ENCODE data around the gene TNFRSF12A. TPM values are rescaled to one million over a fixed set of nuclear protein-coding genes. Genes with fewer than 3 reads are reported as not detected.

TNFRSF12A gene
- total RNA-seq, 1 experiment from 2014 or later = 78.9 TPM

- TF ChIP-seq FOXP4 (CRISPR knock-in tag; IDR thresholded peaks at IDR 0.05) = peak; percentile 84; the same call in 1 of the 2 replicates
- peak; percentile 98 for TF ChIP-seq TEAD1 (CRISPR knock-in tag; IDR thresholded peaks at IDR 0.05)
- TF ChIP-seq ZNF423 (CRISPR knock-in tag; IDR thresholded peaks at IDR 0.05) = peak; percentile 68
- TF ChIP-seq SOX15 (CRISPR knock-in tag; IDR thresholded peaks at IDR 0.05) = no peak
Observed at GRCh38 chr16:3007957-3008689, 12.0 kb upstream of the TNFRSF12A start (continued).

DNA sequence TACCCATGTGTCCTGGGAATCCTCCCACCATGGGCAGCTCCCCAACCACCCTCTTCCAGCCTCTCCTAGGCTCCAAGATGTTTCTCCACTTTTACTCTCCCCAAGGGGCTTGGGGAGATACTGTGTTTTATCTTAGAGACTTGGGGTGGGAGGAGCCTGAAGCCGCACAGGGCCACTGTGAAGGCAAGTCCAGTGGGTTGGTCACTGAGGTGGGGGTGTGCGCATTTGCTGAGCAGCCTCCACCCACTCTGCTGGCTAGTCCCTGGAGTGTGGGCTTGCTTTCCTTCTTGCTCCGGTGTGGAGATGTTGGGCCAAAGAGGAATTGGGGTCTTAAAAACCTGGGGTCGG is 11.5 kb upstream of the TNFRSF12A start:
- no peaks in the 10 kb centered on the region for H3K9me3 Mint-ChIP-seq
- no peak for ATAC-seq
- POLR2A ChIA-PET = interaction anchor here (1.2 to 13.9 kb wide), 6 partner anchors 13 to 91 kb away, joined by 3 to 502 read pairs (median 6); partner anchors contain the start of genes CLDN6, HCFC1R1, THOC6 and TNFRSF12A
- CTCF ChIA-PET = interaction anchor here (1.1 to 13.4 kb wide), 5 partner anchors 13 to 32 kb away, joined by 3 to 360 read pairs (median 7); partner anchors contain the start of genes CLDN6, HCFC1R1, THOC6 and TNFRSF12A
- no peak for DNase-seq (ENCODE audit: low spot score)
- no peaks in the 10 kb centered on the region for H3K27me3 Mint-ChIP-seq (ENCODE audit: low read depth)
- peak overlapping the region; percentile 74 for H3K4me3 Mint-ChIP-seq
- H3K4me1 Mint-ChIP-seq = peaks cover 67% of the 10 kb centered on the region
- TF ChIP-seq, protein P1, sequence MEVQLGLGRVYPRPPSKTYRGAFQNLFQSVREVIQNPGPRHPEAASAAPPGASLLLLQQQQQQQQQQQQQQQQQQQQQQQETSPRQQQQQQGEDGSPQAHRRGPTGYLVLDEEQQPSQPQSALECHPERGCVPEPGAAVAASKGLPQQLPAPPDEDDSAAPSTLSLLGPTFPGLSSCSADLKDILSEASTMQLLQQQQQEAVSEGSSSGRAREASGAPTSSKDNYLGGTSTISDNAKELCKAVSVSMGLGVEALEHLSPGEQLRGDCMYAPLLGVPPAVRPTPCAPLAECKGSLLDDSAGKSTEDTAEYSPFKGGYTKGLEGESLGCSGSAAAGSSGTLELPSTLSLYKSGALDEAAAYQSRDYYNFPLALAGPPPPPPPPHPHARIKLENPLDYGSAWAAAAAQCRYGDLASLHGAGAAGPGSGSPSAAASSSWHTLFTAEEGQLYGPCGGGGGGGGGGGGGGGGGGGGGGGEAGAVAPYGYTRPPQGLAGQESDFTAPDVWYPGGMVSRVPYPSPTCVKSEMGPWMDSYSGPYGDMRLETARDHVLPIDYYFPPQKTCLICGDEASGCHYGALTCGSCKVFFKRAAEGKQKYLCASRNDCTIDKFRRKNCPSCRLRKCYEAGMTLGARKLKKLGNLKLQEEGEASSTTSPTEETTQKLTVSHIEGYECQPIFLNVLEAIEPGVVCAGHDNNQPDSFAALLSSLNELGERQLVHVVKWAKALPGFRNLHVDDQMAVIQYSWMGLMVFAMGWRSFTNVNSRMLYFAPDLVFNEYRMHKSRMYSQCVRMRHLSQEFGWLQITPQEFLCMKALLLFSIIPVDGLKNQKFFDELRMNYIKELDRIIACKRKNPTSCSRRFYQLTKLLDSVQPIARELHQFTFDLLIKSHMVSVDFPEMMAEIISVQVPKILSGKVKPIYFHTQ (CRISPR knock-in tag; IDR thresholded peaks at IDR 0.05) = 0 out of 2 replicates have a peak, but pooled peaks have one; percentile 4
- TF ChIP-seq ZSCAN18 (CRISPR knock-in tag; IDR thresholded peaks at IDR 0.05) (no peak), CTCF (IDR thresholded peaks at IDR 0.05) (no peak), CREM (CRISPR knock-in tag; IDR thresholded peaks at IDR 0.05) (0 out of 2 replicates have a peak, but pooled peaks have one; percentile 19)
- H3K36me3 Mint-ChIP-seq = no peaks in the 10 kb centered on the region
- peak overlapping the region; percentile 100 for H3K27ac Mint-ChIP-seq

DNA sequence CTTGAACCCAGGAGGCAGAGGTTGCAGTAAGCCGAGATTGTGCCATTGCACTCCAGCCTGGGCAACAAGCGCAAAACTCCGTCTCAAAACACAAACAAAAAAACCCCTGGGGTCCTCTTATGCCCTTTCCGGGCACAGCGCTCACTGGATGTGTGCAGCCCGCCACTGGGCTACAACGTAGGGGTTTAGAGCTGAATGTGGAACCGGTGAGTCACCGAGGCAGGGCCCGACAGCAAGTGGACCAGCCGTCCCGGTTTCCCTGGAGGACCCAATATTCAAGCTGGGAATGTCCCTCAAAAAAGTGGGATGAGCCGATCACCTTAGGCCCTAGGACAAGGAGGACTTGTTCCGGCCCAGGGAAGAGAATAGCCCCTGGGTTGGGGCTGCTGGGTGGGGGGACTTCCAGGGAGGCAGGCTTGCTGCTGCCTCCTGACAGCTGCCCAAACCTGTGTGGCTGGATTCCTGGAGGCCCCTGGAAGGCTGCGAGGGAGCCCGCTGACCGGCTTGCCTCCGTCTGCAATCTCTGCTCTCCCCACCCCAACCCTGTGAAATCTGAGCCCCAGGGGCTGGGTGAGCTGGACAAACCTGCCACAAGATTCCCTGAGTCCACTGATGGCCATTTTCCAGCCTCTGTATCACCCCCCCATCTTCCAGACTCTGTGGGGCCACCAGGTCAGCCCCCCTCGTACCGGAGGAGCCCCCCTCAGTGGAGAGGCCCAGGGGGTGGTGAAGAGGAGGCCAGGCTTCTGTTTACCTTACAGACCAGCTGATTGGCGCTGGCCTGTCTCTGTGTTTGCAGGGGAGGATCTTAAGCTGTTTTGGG is 10.4 kb upstream of the TNFRSF12A start:
- CTCF ChIA-PET = interaction anchor here (1.0 to 13.4 kb wide), 8 partner anchors 8 to 99 kb away, joined by 3 to 360 read pairs (median 5); partner anchors contain the start of genes CLDN6, HCFC1R1, PAQR4 and THOC6
- peak; percentile 28 for ATAC-seq
- Mint-ChIP-seq H3K27ac (peak overlapping the region; percentile 100), H3K36me3 (peaks cover 1% of the 10 kb centered on the region), H3K9me3 (no peaks in the 10 kb centered on the region), H3K4me1 (peaks cover 78% of the 10 kb centered on the region), H3K4me3 (peak overlapping the region; percentile 74), H3K27me3 (ENCODE audit: low read depth) (peaks cover 3% of the 10 kb centered on the region; the same call in 1 of the 2 replicates)
- DNase-seq (ENCODE audit: low spot score) = peak; percentile 90
- POLR2A ChIA-PET = interaction anchor here (0.6 to 13.9 kb wide), 11 partner anchors 12 to 859 kb away, joined by 3 to 502 read pairs (median 4); partner anchors contain the start of genes CLDN6, HCFC1R1, THOC6 and TNFRSF12A
- TF ChIP-seq ZNF121 (CRISPR knock-in tag; IDR thresholded peaks at IDR 0.05) = 0 out of 2 replicates have a peak, but pooled peaks have one; percentile 25
- 0 out of 2 replicates have a peak, but pooled peaks have one; percentile 29 for TF ChIP-seq ZNF423 (CRISPR knock-in tag; IDR thresholded peaks at IDR 0.05)
- 0 out of 2 replicates have a peak, but pooled peaks have one; percentile 56 for TF ChIP-seq CREM (CRISPR knock-in tag; IDR thresholded peaks at IDR 0.05)
- 0 out of 2 replicates have a peak, but pooled peaks have one; percentile 9 for TF ChIP-seq MYBL2 (CRISPR knock-in tag; IDR thresholded peaks at IDR 0.05)
- peak; percentile 34; the same call in 1 of the 2 replicates for TF ChIP-seq FOXP1 (CRISPR knock-in tag; IDR thresholded peaks at IDR 0.05; ENCODE audit: borderline replicate concordance)
- 0 out of 2 replicates have a peak, but pooled peaks have one; percentile 2 for TF ChIP-seq ERG (CRISPR knock-in tag; IDR thresholded peaks at IDR 0.05)
- TF ChIP-seq ZNF416 (CRISPR knock-in tag; IDR thresholded peaks at IDR 0.05) = peak; percentile 55; the same call in 1 of the 2 replicates
- TF ChIP-seq, protein P2, sequence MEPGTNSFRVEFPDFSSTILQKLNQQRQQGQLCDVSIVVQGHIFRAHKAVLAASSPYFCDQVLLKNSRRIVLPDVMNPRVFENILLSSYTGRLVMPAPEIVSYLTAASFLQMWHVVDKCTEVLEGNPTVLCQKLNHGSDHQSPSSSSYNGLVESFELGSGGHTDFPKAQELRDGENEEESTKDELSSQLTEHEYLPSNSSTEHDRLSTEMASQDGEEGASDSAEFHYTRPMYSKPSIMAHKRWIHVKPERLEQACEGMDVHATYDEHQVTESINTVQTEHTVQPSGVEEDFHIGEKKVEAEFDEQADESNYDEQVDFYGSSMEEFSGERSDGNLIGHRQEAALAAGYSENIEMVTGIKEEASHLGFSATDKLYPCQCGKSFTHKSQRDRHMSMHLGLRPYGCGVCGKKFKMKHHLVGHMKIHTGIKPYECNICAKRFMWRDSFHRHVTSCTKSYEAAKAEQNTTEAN (CRISPR knock-in tag; IDR thresholded peaks at IDR 0.05) = 0 out of 2 replicates have a peak, but pooled peaks have one; percentile 63
- TF ChIP-seq, protein P3, sequence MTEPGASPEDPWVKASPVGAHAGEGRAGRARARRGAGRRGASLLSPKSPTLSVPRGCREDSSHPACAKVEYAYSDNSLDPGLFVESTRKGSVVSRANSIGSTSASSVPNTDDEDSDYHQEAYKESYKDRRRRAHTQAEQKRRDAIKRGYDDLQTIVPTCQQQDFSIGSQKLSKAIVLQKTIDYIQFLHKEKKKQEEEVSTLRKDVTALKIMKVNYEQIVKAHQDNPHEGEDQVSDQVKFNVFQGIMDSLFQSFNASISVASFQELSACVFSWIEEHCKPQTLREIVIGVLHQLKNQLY (CRISPR knock-in tag; IDR thresholded peaks at IDR 0.05) = no peak
- TF ChIP-seq, protein P4, sequence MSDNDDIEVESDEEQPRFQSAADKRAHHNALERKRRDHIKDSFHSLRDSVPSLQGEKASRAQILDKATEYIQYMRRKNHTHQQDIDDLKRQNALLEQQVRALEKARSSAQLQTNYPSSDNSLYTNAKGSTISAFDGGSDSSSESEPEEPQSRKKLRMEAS (CRISPR knock-in tag; IDR thresholded peaks at IDR 0.05) = peak; percentile 64; the same call in 1 of the 2 replicates
